Cardiac muscle cell (in vitro differentiated cells and primary cell): ENCODE measurements around the gene TES. TPM values are rescaled to one million over a fixed set of nuclear protein-coding genes. Genes with fewer than 3 reads are reported as not detected.
A peak's percentile ranks its signal among the peaks of the same experiment; 100 is the strongest.

Source experiments
- DNase-seq, 2 donors: peaks; one replicate each; pipeline versions ENCODE4 v3.0.0 to v3.0.0-alpha.2; 2010 to 2017; ENCODE audit warnings: low read depth in 1 of 2, low spot score in 1 of 2
- H3K27ac ChIP-seq: fragments of 200-600 bp; sonication (generic); 2 replicates; pipeline ENCODE4 v1.5.1; 2016
- H3K27me3 ChIP-seq: fragments of 200-600 bp; sonication (generic); 2 replicates; pipeline ENCODE4 v1.6.0; 2016; ENCODE audit warnings: control low read depth
- H3K36me3 ChIP-seq: fragments of 200-600 bp; sonication (generic); 2 replicates; pipeline ENCODE4 v1.5.1; 2016; ENCODE audit warnings: control low read depth
- H3K4me1 ChIP-seq: fragments of 200-600 bp; sonication (generic); 2 replicates; pipeline ENCODE4 v1.8.1; 2017; ENCODE audit warnings: low read depth, mild to moderate bottlenecking, mixed run types
- H3K4me3 ChIP-seq: fragments of 200-600 bp; sonication (generic); 2 replicates; pipeline ENCODE4 v1.5.1; 2016; ENCODE audit warnings: mild to moderate bottlenecking
- H3K9me3 ChIP-seq: fragments of 200-600 bp; sonication (generic); 2 replicates; pipeline ENCODE4 v1.5.1; 2017; ENCODE audit warnings: low read depth, mild to moderate bottlenecking, control low read depth
- CTCF ChIP-seq: IDR thresholded peaks from 2 replicates; pipeline ENCODE4 v1.5.1; 2012; ENCODE audit warnings: low read depth, mild to moderate bottlenecking, low read length
- polyA plus RNA-seq: library from polyadenylated mRNA; unstranded; fragments of >200 nt; fragmentation: Nextera tagmentation; extraction: Ambion mirVana; gene quantifications from 2 replicates; pipeline ENCODE4 v1.2.1, GENCODE V29; 2016
- total RNA-seq: library from RNA; depleted of rRNA; stranded (reverse); fragments of >200 nt; gene quantifications from 2 replicates; pipeline ENCODE4 v1.2.3, GENCODE V29; 2016

TES gene
- total and polyA plus RNA-seq, 2 experiments from 2014 or later = 13.4 to 29.1 TPM

DNA sequence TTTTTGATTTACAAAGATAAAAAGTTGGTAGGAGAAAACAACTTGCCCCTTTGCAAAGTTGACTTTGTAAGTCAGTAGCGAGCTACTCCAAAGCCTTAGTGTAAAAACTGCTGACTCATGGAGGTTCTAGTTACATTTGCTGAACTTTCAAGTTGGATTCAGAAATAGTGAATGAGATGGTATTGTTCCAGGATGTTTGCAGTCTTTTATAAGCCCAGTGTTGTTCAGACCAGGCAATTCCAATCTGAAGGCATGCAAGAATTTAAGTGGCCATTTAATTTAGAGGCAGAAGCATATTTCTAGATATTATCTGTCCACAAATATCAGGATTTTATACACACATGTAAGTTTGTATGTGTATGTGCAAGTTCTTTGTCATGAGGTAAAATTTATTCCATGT is 21.6 kb downstream of the TES start:
- peak; percentile 28 to 72 for DNase-seq
- H3K4me3 ChIP-seq = no peak overlapping the region
- no peaks in the 10 kb centered on the region for H3K4me1 ChIP-seq
- H3K36me3 ChIP-seq = no peaks in the 10 kb centered on the region
- H3K27me3 ChIP-seq = no peaks in the 10 kb centered on the region
- no peaks in the 10 kb centered on the region for H3K9me3 ChIP-seq
- H3K27ac ChIP-seq = no peak overlapping the region
- no peak for TF ChIP-seq CTCF

GRCh38 chr7:116232350-116232749 is 22.0 kb downstream of the TES start:
- no peaks in the 10 kb centered on the region for H3K36me3 ChIP-seq
- H3K4me3 ChIP-seq = no peak overlapping the region
- DNase-seq = peak in 1 of 2 donors; percentile 38
- H3K4me1 ChIP-seq = no peaks in the 10 kb centered on the region
- no peaks in the 10 kb centered on the region for H3K27me3 ChIP-seq
- no peak overlapping the region for H3K27ac ChIP-seq
- TF ChIP-seq CTCF = no peak
- H3K9me3 ChIP-seq = no peaks in the 10 kb centered on the region

DNA sequence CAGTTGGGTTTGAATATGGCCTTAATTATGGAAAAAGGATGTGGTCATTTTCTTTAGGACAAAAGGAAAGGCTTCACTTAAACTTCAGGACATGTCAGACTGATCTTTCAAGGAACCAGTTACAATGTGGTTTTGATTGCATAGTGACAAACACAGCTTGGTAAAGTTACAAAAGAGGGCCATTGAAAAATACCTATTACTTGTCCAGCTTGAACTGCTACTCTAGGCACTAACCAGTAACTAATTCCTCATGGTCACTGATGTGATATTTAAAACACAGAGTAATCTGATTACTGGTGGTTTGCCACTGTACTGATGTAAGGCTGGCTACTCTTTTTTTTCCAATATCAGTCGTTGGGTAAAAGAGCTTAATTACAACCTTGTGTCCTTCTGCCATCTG is 22.6 kb downstream of the TES start:
- DNase-seq = no peak
- Histone ChIP-seq H3K4me1 (no peaks in the 10 kb centered on the region), H3K36me3 (no peaks in the 10 kb centered on the region), H3K9me3 (no peaks in the 10 kb centered on the region), H3K27ac (no peak overlapping the region), H3K27me3 (no peaks in the 10 kb centered on the region), H3K4me3 (no peak overlapping the region)
- TF ChIP-seq CTCF = no peak

GRCh38 chr7:116234517-116235200 is 24.3 kb downstream of the TES start:
- no peak for TF ChIP-seq CTCF
- DNase-seq = no peak

GRCh38 chr7:116235380-116235779 is 25.0 kb downstream of the TES start:
- Histone ChIP-seq H3K4me1 (no peaks in the 10 kb centered on the region), H3K4me3 (no peak overlapping the region), H3K36me3 (no peaks in the 10 kb centered on the region), H3K9me3 (no peaks in the 10 kb centered on the region), H3K27ac (no peak overlapping the region), H3K27me3 (no peaks in the 10 kb centered on the region)
- no peak for DNase-seq
- no peak for TF ChIP-seq CTCF

More at GRCh38 chr7:116234517-116235200, 24.3 kb downstream of the TES start:
- no peaks in the 10 kb centered on the region for H3K9me3 ChIP-seq
- no peaks in the 10 kb centered on the region for H3K36me3 ChIP-seq
- no peaks in the 10 kb centered on the region for H3K27me3 ChIP-seq
- H3K4me3 ChIP-seq = no peak overlapping the region
- H3K27ac ChIP-seq = no peak overlapping the region
- H3K4me1 ChIP-seq = no peaks in the 10 kb centered on the region
